ENCODE data around the gene SCCPDH.

- no peak for TF ChIP-seq CTCF (IDR thresholded peaks at IDR 0.05)
- no peak for TF ChIP-seq POLR2A (IDR thresholded peaks at IDR 0.05)
These were observed 81.0 kb downstream of the SCCPDH start for GRCh38 chr1:246805135-246805716.
